ENCODE measurements around the gene PIP.
"Not testable (repeated sequence)": the region's sequence is repeated elsewhere in the genome, so short reads cannot be mapped to it uniquely, and the experiment has no call there.

The PIP gene

GRCh38 chr7:143120691-143121405, 11.0 kb upstream of the PIP start:
- TF ChIP-seq FOXK2 (IDR thresholded peaks at IDR 0.05) (no peak), ZNF384 (IDR thresholded peaks at IDR 0.05) (no peak), BHLHE40 (IDR thresholded peaks at IDR 0.05; ENCODE audit: borderline replicate concordance) (no peak), FOXM1 (IDR thresholded peaks at IDR 0.05; ENCODE audit: borderline replicate concordance) (no peak), L3MBTL2 (conservative IDR thresholded peaks at IDR 0.05) (no peak), SP1 (IDR thresholded peaks at IDR 0.05) (no peak), ELF4 (IDR thresholded peaks at IDR 0.05) (no peak), LEF1 (IDR thresholded peaks at IDR 0.05; ENCODE audit: borderline replicate concordance) (no peak), CTBP1 (IDR thresholded peaks at IDR 0.05; ENCODE audit: borderline replicate concordance) (no peak), NFRKB (IDR thresholded peaks at IDR 0.05) (no peak), ARNT (IDR thresholded peaks at IDR 0.05) (no peak), PKNOX1 (IDR thresholded peaks at IDR 0.05) (no peak), HDGF (IDR thresholded peaks at IDR 0.05; ENCODE audit: borderline replicate concordance) (no peak)
- ChIA-PET POLR2A (no interaction called here), CTCF (no interaction called here)
- no peak for DNase-seq (ENCODE audit: extremely low spot score)

- DNase-seq (ENCODE audit: extremely low spot score); POLR2A ChIA-PET: not testable (repeated sequence)
- CTCF ChIA-PET = interaction anchor here (0.7 kb wide), 1 partner anchor 36 kb away, joined by 7 read pairs; no protein-coding TSS in a partner anchor
Observed at GRCh38 chr7:143123326-143123725, 8.6 kb upstream of the PIP start.

GRCh38 chr7:143126146-143126545, 5.7 kb upstream of the PIP start:
- no peak for DNase-seq (ENCODE audit: extremely low spot score)
- CTCF ChIA-PET = interaction anchor here (0.6 kb wide), 2 partner anchors 88 to 343 kb away, joined by 3 read pairs; no protein-coding TSS in a partner anchor
- POLR2A ChIA-PET = no interaction called here
- no peak for TF ChIP-seq ARNT (IDR thresholded peaks at IDR 0.05)
- TF ChIP-seq TARDBP (IDR thresholded peaks at IDR 0.05) = no peak
- no peak for TF ChIP-seq SP1 (IDR thresholded peaks at IDR 0.05)
- TF ChIP-seq FOXM1 (IDR thresholded peaks at IDR 0.05; ENCODE audit: borderline replicate concordance) = no peak
- no peak for TF ChIP-seq FOXK2 (IDR thresholded peaks at IDR 0.05)
- no peak for TF ChIP-seq PKNOX1 (IDR thresholded peaks at IDR 0.05)
- no peak for TF ChIP-seq L3MBTL2 (conservative IDR thresholded peaks at IDR 0.05)
- no peak for TF ChIP-seq ELF4 (IDR thresholded peaks at IDR 0.05)
- TF ChIP-seq CTBP1 (IDR thresholded peaks at IDR 0.05; ENCODE audit: borderline replicate concordance) = no peak
- TF ChIP-seq ZNF384 (IDR thresholded peaks at IDR 0.05) = no peak
- TF ChIP-seq FOXA1 (IDR thresholded peaks at IDR 0.05) = no peak

- ChIA-PET CTCF (no interaction called here), POLR2A (no interaction called here)
- DNase-seq (ENCODE audit: extremely low spot score) = no peak
- TF ChIP-seq HDGF (IDR thresholded peaks at IDR 0.05; ENCODE audit: borderline replicate concordance) = no peak
Observed at GRCh38 chr7:143129051-143129450, 2.8 kb upstream of the PIP start.

- no peak for DNase-seq (ENCODE audit: extremely low spot score)
- CTCF ChIA-PET = interaction anchor here (1.1 kb wide), 1 partner anchor 11 kb away, joined by 4 read pairs; no protein-coding TSS in a partner anchor
- no peak for TF ChIP-seq FOXK2 (IDR thresholded peaks at IDR 0.05)
- no peak for TF ChIP-seq BHLHE40 (IDR thresholded peaks at IDR 0.05; ENCODE audit: borderline replicate concordance)
- no peak for TF ChIP-seq FOXM1 (IDR thresholded peaks at IDR 0.05; ENCODE audit: borderline replicate concordance)
- no peak for TF ChIP-seq TARDBP (IDR thresholded peaks at IDR 0.05)
- TF ChIP-seq NFRKB (IDR thresholded peaks at IDR 0.05) = no peak
- no peak for TF ChIP-seq PKNOX1 (IDR thresholded peaks at IDR 0.05)
- no peak for TF ChIP-seq LEF1 (IDR thresholded peaks at IDR 0.05; ENCODE audit: borderline replicate concordance)
- no peak for TF ChIP-seq L3MBTL2 (conservative IDR thresholded peaks at IDR 0.05)
- no peak for TF ChIP-seq ELF4 (IDR thresholded peaks at IDR 0.05)
- TF ChIP-seq CTBP1 (IDR thresholded peaks at IDR 0.05; ENCODE audit: borderline replicate concordance) = no peak
- no peak for TF ChIP-seq HDGF (IDR thresholded peaks at IDR 0.05; ENCODE audit: borderline replicate concordance)
- no peak for TF ChIP-seq ARNT (IDR thresholded peaks at IDR 0.05)
- no peak for TF ChIP-seq FOXA1 (IDR thresholded peaks at IDR 0.05)
- no peak for TF ChIP-seq SP1 (IDR thresholded peaks at IDR 0.05)
- TF ChIP-seq SUZ12 (IDR thresholded peaks at IDR 0.05) = no peak
- TF ChIP-seq ZNF384 (IDR thresholded peaks at IDR 0.05) = no peak
- POLR2A ChIA-PET = no interaction called here
Observed at GRCh38 chr7:143129477-143129876, 2.4 kb upstream of the PIP start.

GRCh38 chr7:143130541-143130940, 1.3 kb upstream of the PIP start:
- no peak for DNase-seq (ENCODE audit: extremely low spot score)
- ChIA-PET POLR2A (no interaction called here), CTCF (interaction anchor here (1.1 to 1.4 kb wide), 2 partner anchors 10 to 84 kb away, joined by 4 read pairs; no protein-coding TSS in a partner anchor)
- TF ChIP-seq BHLHE40 (IDR thresholded peaks at IDR 0.05; ENCODE audit: borderline replicate concordance) (no peak), SP1 (IDR thresholded peaks at IDR 0.05) (no peak), ELF4 (IDR thresholded peaks at IDR 0.05) (no peak), FOXK2 (IDR thresholded peaks at IDR 0.05) (no peak), TARDBP (IDR thresholded peaks at IDR 0.05) (no peak), PKNOX1 (IDR thresholded peaks at IDR 0.05) (no peak), HDGF (IDR thresholded peaks at IDR 0.05; ENCODE audit: borderline replicate concordance) (no peak), ARNT (IDR thresholded peaks at IDR 0.05) (no peak), L3MBTL2 (conservative IDR thresholded peaks at IDR 0.05) (no peak), CTBP1 (IDR thresholded peaks at IDR 0.05; ENCODE audit: borderline replicate concordance) (no peak), SUZ12 (IDR thresholded peaks at IDR 0.05) (no peak), FOXM1 (IDR thresholded peaks at IDR 0.05; ENCODE audit: borderline replicate concordance) (no peak), ZNF384 (IDR thresholded peaks at IDR 0.05) (no peak), LEF1 (IDR thresholded peaks at IDR 0.05; ENCODE audit: borderline replicate concordance) (no peak), NFRKB (IDR thresholded peaks at IDR 0.05) (no peak), FOXA1 (IDR thresholded peaks at IDR 0.05) (no peak)
